Endothelial cell of umbilical vein (primary cell): ENCODE measurements around the gene SSR1. TPM values are rescaled to one million over a fixed set of nuclear protein-coding genes. Genes with fewer than 3 reads are reported as not detected.

Experiments
- BruUV-seq: library from RNA; stranded (reverse); fragments of 400-500 nt; replicated peaks from 2 replicates; lab custom pipeline; 2021; lab: Mats Ljungman, UMichigan
- CTCF ChIA-PET: fragments of 300-600, 350-600 bp; sonication (Branson Sonifier 250); formaldehyde crosslinking; loops from one replicate; lab custom pipeline; 2021; ENCODE audit warnings: antibody characterized with exemption, inconsistent platforms; lab: Charles Lee
- POLR2A ChIA-PET: fragments of 300-600, 350-600 bp; sonication (Branson Sonifier 250); formaldehyde crosslinking; loops from one replicate; lab custom pipeline; 2021; ENCODE audit warnings: antibody characterized with exemption, inconsistent platforms; lab: Charles Lee
- DNase-seq: peaks from one replicate; pipeline ENCODE4 v3.0.0-alpha.2; 2011; ENCODE audit warnings: low read depth, low spot score
- FAIRE-seq: peaks from 2 replicates; lab custom pipeline; 2011; peaks lifted over from hg19 to GRCh38; lab: Jason Lieb, UNC
- H2AFZ ChIP-seq: 2 replicates; pipeline ENCODE4 v1.6.0; 2012; ENCODE audit warnings: low read depth, low read length, control low read depth, inconsistent platforms
- H3K27ac ChIP-seq: 2 replicates; pipeline ENCODE4 v1.5.1; 2011; ENCODE audit warnings: low read depth, mild to moderate bottlenecking, control low read depth, low read length, moderate library complexity; ENCODE audit not compliant: insufficient read depth
- H3K27me3 ChIP-seq, 2 experiments: 2 replicates each; pipeline versions ENCODE4 v1.6.0 to v1.6.1; 2011; ENCODE audit warnings: low read length in 2 of 2, mixed read lengths in 1 of 2; ENCODE audit not compliant: control insufficient read depth in 2 of 2, insufficient read depth in 2 of 2
- H3K36me3 ChIP-seq, 2 experiments: 2 replicates in 1 of 2; 3 replicates in 1 of 2; pipeline ENCODE4 v1.5.1; 2011; ENCODE audit warnings: low read length in 2 of 2, mild to moderate bottlenecking in 1 of 2, moderate library complexity in 1 of 2; ENCODE audit not compliant: control insufficient read depth in 2 of 2, insufficient read depth in 2 of 2; ENCODE audit errors: extremely low read depth in 1 of 2
- H3K4me1 ChIP-seq: 3 replicates; pipeline ENCODE4 v1.5.1; 2011; ENCODE audit warnings: mild to moderate bottlenecking, low read length; ENCODE audit not compliant: control insufficient read depth, insufficient read depth; ENCODE audit errors: extremely low read depth
- H3K4me2 ChIP-seq: 2 replicates; pipeline ENCODE4 v1.6.1; 2011; ENCODE audit warnings: low read length, control low read depth, mixed read lengths; ENCODE audit not compliant: insufficient read depth
- H3K4me3 ChIP-seq, 3 experiments: fragments of 200-600 bp in 1 of 3; sonication (generic), shearing (Covaris generic) in 1 of 3; replicated peaks in 1 of 3; 2 replicates each; pipeline ENCODE4 v1.5.1; 2011 to 2016; ENCODE audit warnings: control low read depth in 3 of 3, low read length in 3 of 3, mild to moderate bottlenecking in 2 of 3, inconsistent platforms in 1 of 3, low read depth in 1 of 3, moderate library complexity in 1 of 3; ENCODE audit not compliant: insufficient read depth in 1 of 3
- H3K79me2 ChIP-seq: 2 replicates; pipeline ENCODE4 v1.6.0; 2012; ENCODE audit warnings: low read length, inconsistent platforms; ENCODE audit not compliant: control insufficient read depth, insufficient read depth
- H3K9ac ChIP-seq: replicated peaks from 2 replicates; pipeline ENCODE3; 2011; ENCODE audit warnings: low read length, control low read depth; ENCODE audit not compliant: insufficient read depth; ENCODE audit errors: extremely low read depth
- H3K9me1 ChIP-seq: replicated peaks from 3 replicates; pipeline ENCODE4 v1.6.0; 2011; ENCODE audit warnings: mild to moderate bottlenecking, low read length; ENCODE audit not compliant: control insufficient read depth, insufficient read depth; ENCODE audit errors: extremely low read depth
- H3K9me3 ChIP-seq: replicated peaks from 2 replicates; pipeline ENCODE4 v1.5.1; 2012; ENCODE audit warnings: low read length, inconsistent platforms; ENCODE audit not compliant: control insufficient read depth, insufficient read depth
- H4K20me1 ChIP-seq: replicated peaks from 2 replicates; pipeline ENCODE3; 2011; ENCODE audit warnings: mild to moderate bottlenecking, low read length; ENCODE audit not compliant: control insufficient read depth, insufficient read depth; ENCODE audit errors: extremely low read depth
- EZH2 ChIP-seq: IDR thresholded peaks from 2 replicates; pipeline ENCODE4 v1.6.1; 2012; ENCODE audit warnings: borderline replicate concordance, low read depth, mild to moderate bottlenecking, moderate library complexity, low read length, inconsistent platforms; ENCODE audit not compliant: severe bottlenecking
- FOS ChIP-seq: IDR thresholded peaks from 2 replicates; pipeline ENCODE4 v1.6.1; 2011; ENCODE audit warnings: mild to moderate bottlenecking, low read length, moderate library complexity, borderline replicate concordance; ENCODE audit not compliant: insufficient read depth
- GATA2 ChIP-seq: IDR thresholded peaks from 2 replicates; pipeline ENCODE4 v1.7.0; 2011; ENCODE audit warnings: low read depth, mild to moderate bottlenecking, moderate library complexity, mixed read lengths, low read length; ENCODE audit not compliant: insufficient read length, insufficient read depth
- JUN ChIP-seq: IDR thresholded peaks from 2 replicates; pipeline ENCODE4 v1.6.1; 2011; ENCODE audit warnings: borderline replicate concordance, low read depth; ENCODE audit not compliant: insufficient read length, insufficient read depth
- MYC ChIP-seq: IDR thresholded peaks from one replicate; pipeline ENCODE4 v1.6.1; 2011; ENCODE audit warnings: mild to moderate bottlenecking, low read depth, low read length
- POLR2A ChIP-seq: IDR thresholded peaks from 2 replicates; pipeline ENCODE4 v1.6.1; 2012; ENCODE audit warnings: low read depth, mild to moderate bottlenecking, control low read depth, low read length
- POLR2AphosphoS5 ChIP-seq: IDR thresholded peaks from 2 replicates; pipeline ENCODE4 v1.6.1; 2012; ENCODE audit warnings: low read depth, mild to moderate bottlenecking, control low read depth, low read length, moderate library complexity; ENCODE audit not compliant: insufficient read depth
- dilution Hi-C: fragments of 300-500 bp; cut with MboI; formaldehyde crosslinking; loops from one replicate; pipeline ENCODE4 v1.15.0; 2019; ENCODE audit warnings: low sequenced_read_pairs; ENCODE audit not compliant: extremely low pct_ligation_motif_present
- intact Hi-C: fragments of 100-400 bp; cut with micrococcal nuclease; formaldehyde crosslinking; loops from one replicate; pipeline ENCODE4 v1.10.0; 2022
- polyA plus RNA-seq, 4 experiments: library from polyadenylated mRNA; depleted of rRNA in 3 of 4; stranded (reverse) in 3 of 4; unstranded in 1 of 4; fragments of >200 nt; gene quantifications; 2 replicates each; pipeline versions ENCODE4 v1.2.1 to v1.2.3, GENCODE V29; 2011 to 2012; ENCODE audit warnings: missing spikeins in 1 of 4
- total RNA-seq: library from RNA; stranded (reverse); gene quantifications from 2 replicates; pipeline ENCODE4 v1.2.3, GENCODE V29; 2021
- TF ChIP-seq, protein P1 (sequence below), 2 donors: IDR thresholded peaks; 1 replicate in 1 of 2; 2 replicates in 1 of 2; pipeline ENCODE4 v1.5.1; 2011; ENCODE audit warnings: low read length in 2 of 2, mild to moderate bottlenecking in 2 of 2, moderate library complexity in 2 of 2, control low read depth in 1 of 2, inconsistent platforms in 1 of 2, low read depth in 1 of 2; ENCODE audit not compliant: insufficient read depth in 1 of 2; ENCODE audit errors: extremely low read depth in 1 of 2
- TF ChIP-seq, protein P2 (sequence below): IDR thresholded peaks from 2 replicates; pipeline ENCODE4 v1.6.1; 2011; ENCODE audit not compliant: insufficient read depth, insufficient read length

SSR1 gene
- total and polyA plus RNA-seq, 2 donors (not counting 3 experiments of a cell fraction or from before 2014, with no cell fraction given), result 70.7 to 187 TPM

DNA sequence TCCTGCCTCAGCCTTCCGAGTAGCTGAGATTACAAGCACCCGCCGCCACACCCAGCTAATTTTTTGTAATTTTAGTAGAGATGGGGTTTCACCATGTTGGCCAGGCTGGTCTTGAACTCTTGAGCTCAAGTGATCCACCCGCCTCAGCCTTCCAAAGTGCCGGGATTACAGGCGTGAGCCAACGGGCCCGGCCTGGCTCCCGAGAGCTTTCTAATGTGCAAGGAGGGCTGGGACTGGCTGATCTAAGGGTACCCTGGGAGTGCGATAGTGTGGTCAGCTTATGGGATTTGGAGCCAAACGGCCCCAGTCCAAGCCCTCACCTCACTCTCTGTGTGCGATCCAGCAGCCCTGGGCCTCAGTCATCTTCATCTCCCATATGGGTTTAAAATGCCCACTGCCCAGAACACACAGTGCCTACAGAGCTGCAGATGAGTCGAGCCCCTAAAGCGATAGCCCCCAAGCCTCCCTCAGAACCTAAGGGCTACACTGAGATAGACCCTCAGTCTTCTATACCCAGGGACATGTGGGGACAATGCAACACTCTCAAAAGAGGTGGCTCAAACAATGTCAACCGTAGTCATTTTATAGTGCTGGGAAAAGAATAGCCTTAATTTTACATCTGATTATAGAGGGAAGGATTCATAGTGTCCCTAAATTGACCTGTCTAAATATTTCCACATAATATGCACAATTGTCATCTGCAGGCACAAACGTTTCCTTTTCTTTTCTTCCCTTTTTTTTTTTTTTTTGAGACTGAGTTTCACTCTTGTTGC lies 50.1 kb downstream of the SSR1 start:
- intact Hi-C loops, result no loop called here
- dilution Hi-C loops, result no loop called here

More for the DNA sequence above, 50.1 kb downstream of the SSR1 start:
- Histone ChIP-seq H3K79me2 (no peaks in the 10 kb centered on the region), H3K27me3 (no peaks in the 10 kb centered on the region), H3K36me3 (no peaks in the 10 kb centered on the region), H3K4me3 (no peak overlapping the region), H3K9me1 (no peaks in the 10 kb centered on the region), H3K4me1 (peaks cover 10% of the 10 kb centered on the region), H2AFZ (no peak overlapping the region), H4K20me1 (no peaks in the 10 kb centered on the region), H3K9ac (no peak overlapping the region), H3K9me3 (no peaks in the 10 kb centered on the region), H3K27ac (no peak overlapping the region), H3K4me2 (no peak overlapping the region)
- DNase-seq (no peak), FAIRE-seq (no peak)
- ChIA-PET POLR2A (no interaction called here), CTCF (interaction anchor here (2.1 kb wide), 1 partner anchor 13 kb away, joined by 15 read pairs; no protein-coding TSS in a partner anchor)
- no TSS peak for BruUV-seq
- TF ChIP-seq JUN (no peak), POLR2A (no peak), MYC (no peak), POLR2AphosphoS5 (no peak), GATA2 (no peak), FOS (no peak), EZH2 (no peak)
- TF ChIP-seq, protein P1, sequence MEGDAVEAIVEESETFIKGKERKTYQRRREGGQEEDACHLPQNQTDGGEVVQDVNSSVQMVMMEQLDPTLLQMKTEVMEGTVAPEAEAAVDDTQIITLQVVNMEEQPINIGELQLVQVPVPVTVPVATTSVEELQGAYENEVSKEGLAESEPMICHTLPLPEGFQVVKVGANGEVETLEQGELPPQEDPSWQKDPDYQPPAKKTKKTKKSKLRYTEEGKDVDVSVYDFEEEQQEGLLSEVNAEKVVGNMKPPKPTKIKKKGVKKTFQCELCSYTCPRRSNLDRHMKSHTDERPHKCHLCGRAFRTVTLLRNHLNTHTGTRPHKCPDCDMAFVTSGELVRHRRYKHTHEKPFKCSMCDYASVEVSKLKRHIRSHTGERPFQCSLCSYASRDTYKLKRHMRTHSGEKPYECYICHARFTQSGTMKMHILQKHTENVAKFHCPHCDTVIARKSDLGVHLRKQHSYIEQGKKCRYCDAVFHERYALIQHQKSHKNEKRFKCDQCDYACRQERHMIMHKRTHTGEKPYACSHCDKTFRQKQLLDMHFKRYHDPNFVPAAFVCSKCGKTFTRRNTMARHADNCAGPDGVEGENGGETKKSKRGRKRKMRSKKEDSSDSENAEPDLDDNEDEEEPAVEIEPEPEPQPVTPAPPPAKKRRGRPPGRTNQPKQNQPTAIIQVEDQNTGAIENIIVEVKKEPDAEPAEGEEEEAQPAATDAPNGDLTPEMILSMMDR (IDR thresholded peaks at IDR 0.05; ENCODE audit: extremely low read depth in 1 of 2, insufficient read depth in 1 of 2, low read depth in 1 of 2, low read length in 2 of 2), result no peak
- TF ChIP-seq, protein P2, sequence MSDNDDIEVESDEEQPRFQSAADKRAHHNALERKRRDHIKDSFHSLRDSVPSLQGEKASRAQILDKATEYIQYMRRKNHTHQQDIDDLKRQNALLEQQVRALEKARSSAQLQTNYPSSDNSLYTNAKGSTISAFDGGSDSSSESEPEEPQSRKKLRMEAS, result no peak
